IMR-90 (cell line): ENCODE measurements around the gene ELAVL1. TPM values are rescaled to one million over a fixed set of nuclear protein-coding genes. Genes with fewer than 3 reads are reported as not detected.

Experiments used
- ATAC-seq: fragments of 200-7000 bp; cut with Tn5 transposase; 2 replicates; pipeline ENCODE4 v1.9.1; 2020; ENCODE audit warnings: low read depth, mild to moderate bottlenecking, moderate library complexity
- BruUV-seq: library from RNA; stranded (reverse); fragments of 400-500 nt; replicated peaks from 2 replicates; lab custom pipeline; 2021; lab: Mats Ljungman, UMichigan
- CTCF ChIA-PET: fragments of 300-600 bp; formaldehyde crosslinking; extraction: SDS; loops from one replicate; lab custom pipeline; 2021; ENCODE audit warnings: antibody characterized with exemption; lab: Yijun Ruan, JAX
- POLR2A ChIA-PET: fragments of 300-600 bp; sonication (Branson Sonifier 250); formaldehyde crosslinking; loops from one replicate; lab custom pipeline; 2022; ENCODE audit warnings: antibody characterized with exemption; ENCODE audit not compliant: unreplicated experiment; lab: Charles Lee
- DNase-seq: peaks from one replicate; pipeline ENCODE4 v3.0.0; 2013
- H2AFZ ChIP-seq: replicated peaks from 2 replicates; pipeline ENCODE3; 2013; ENCODE audit warnings: low read length, mild to moderate bottlenecking; ENCODE audit not compliant: poor library complexity
- H2AK5ac ChIP-seq: 2 replicates; pipeline ENCODE4 v1.6.1; 2013; ENCODE audit warnings: low read depth, low read length, inconsistent platforms
- H2AK9ac ChIP-seq: replicated peaks from 2 replicates; pipeline ENCODE3; 2013; ENCODE audit warnings: mild to moderate bottlenecking, low read depth, low read length, moderate library complexity; ENCODE audit not compliant: poor library complexity
- H2BK120ac ChIP-seq: 2 replicates; pipeline ENCODE4 v1.6.1; 2013; ENCODE audit warnings: low read depth, low read length, inconsistent platforms
- H2BK15ac ChIP-seq: 3 replicates; pipeline ENCODE4 v1.6.1; 2013; ENCODE audit warnings: low read depth, low read length, inconsistent platforms
- H2BK20ac ChIP-seq: 2 replicates; pipeline ENCODE4 v1.6.1; 2013; ENCODE audit warnings: low read depth, mild to moderate bottlenecking, inconsistent platforms, low read length, moderate library complexity
- H2BK5ac ChIP-seq: 2 replicates; pipeline ENCODE4 v1.6.1; 2013; ENCODE audit warnings: mild to moderate bottlenecking, low read depth, low read length, inconsistent platforms; ENCODE audit not compliant: poor library complexity, severe bottlenecking
- H3K14ac ChIP-seq: replicated peaks from 2 replicates; pipeline ENCODE4 v1.6.1; 2013; ENCODE audit warnings: low read depth, low read length, inconsistent platforms
- H3K18ac ChIP-seq: 2 replicates; pipeline ENCODE4 v1.6.1; 2013; ENCODE audit warnings: low read depth, low read length, control low read depth
- H3K23ac ChIP-seq: 2 replicates; pipeline ENCODE4 v1.6.1; 2013; ENCODE audit warnings: low read depth, low read length, inconsistent platforms
- H3K27ac ChIP-seq: 2 replicates; pipeline ENCODE4 v1.5.1; 2013; ENCODE audit warnings: mild to moderate bottlenecking, control low read depth, low read length; ENCODE audit not compliant: insufficient read depth
- H3K27me3 ChIP-seq: 2 replicates; pipeline ENCODE4 v1.6.1; 2013; ENCODE audit warnings: low read length; ENCODE audit not compliant: control insufficient read depth, insufficient read depth
- H3K36me3 ChIP-seq: 2 replicates; pipeline ENCODE4 v1.6.1; 2013; ENCODE audit warnings: low read length, mixed read lengths; ENCODE audit not compliant: control insufficient read depth, insufficient read depth
- H3K4ac ChIP-seq: 2 replicates; pipeline ENCODE4 v1.6.1; 2013; ENCODE audit warnings: low read depth, low read length, inconsistent platforms
- H3K4me1 ChIP-seq: 2 replicates; pipeline ENCODE4 v1.6.1; 2013; ENCODE audit warnings: low read length, mixed read lengths; ENCODE audit not compliant: control insufficient read depth, insufficient read depth
- H3K4me2 ChIP-seq: 2 replicates; pipeline ENCODE4 v1.6.1; 2013; ENCODE audit warnings: low read depth, mild to moderate bottlenecking, control low read depth, low read length, moderate library complexity
- H3K4me3 ChIP-seq: 2 replicates; pipeline ENCODE4 v1.5.1; 2013; ENCODE audit warnings: low read depth, mild to moderate bottlenecking, control low read depth, low read length, moderate library complexity; ENCODE audit not compliant: insufficient read depth
- H3K56ac ChIP-seq: 2 replicates; pipeline ENCODE4 v1.6.1; 2013; ENCODE audit warnings: low read length, inconsistent platforms; ENCODE audit not compliant: insufficient read depth; ENCODE audit errors: extremely low read depth
- H3K79me1 ChIP-seq, 2 experiments: 2 replicates each; pipeline ENCODE4 v1.6.1; 2013; ENCODE audit warnings: low read length in 2 of 2, inconsistent platforms in 1 of 2, low read depth in 1 of 2
- H3K9ac ChIP-seq: 2 replicates; pipeline ENCODE4 v1.6.1; 2013; ENCODE audit warnings: low read depth, low read length, control low read depth
- H3K9me1 ChIP-seq: 2 replicates; pipeline ENCODE4 v1.6.1; 2013; ENCODE audit warnings: low read length, inconsistent platforms; ENCODE audit not compliant: insufficient read depth
- H3K9me3 ChIP-seq: 2 replicates; pipeline ENCODE4 v1.6.1; 2013; ENCODE audit warnings: low read length; ENCODE audit not compliant: control insufficient read depth, insufficient read depth
- H4K20me1 ChIP-seq: 2 replicates; pipeline ENCODE4 v1.6.1; 2013; ENCODE audit warnings: low read length, inconsistent platforms; ENCODE audit not compliant: insufficient read depth
- H4K5ac ChIP-seq: 2 replicates; pipeline ENCODE4 v1.6.1; 2013; ENCODE audit warnings: mild to moderate bottlenecking, low read depth, low read length, control low read depth
- H4K8ac ChIP-seq, 2 experiments: 2 replicates each; pipeline ENCODE4 v1.6.1; 2013; ENCODE audit warnings: low read depth in 2 of 2, low read length in 2 of 2, control low read depth in 1 of 2, inconsistent platforms in 1 of 2
- H4K91ac ChIP-seq: 2 replicates; pipeline ENCODE4 v1.6.1; 2013; ENCODE audit warnings: low read depth, low read length, inconsistent platforms; ENCODE audit not compliant: insufficient read depth
- FOS ChIP-seq: fragments of 150-350 bp; IDR thresholded peaks from 2 replicates; pipeline ENCODE4 v1.6.1; 2016; ENCODE audit warnings: low read depth, low read length
- MAFK ChIP-seq: IDR thresholded peaks from 2 replicates; pipeline ENCODE4 v1.6.1; 2012; ENCODE audit warnings: low read depth, low read length, improper control_type of control experiment
- RFX5 ChIP-seq: IDR thresholded peaks from 2 replicates; pipeline ENCODE4 v1.8.0; 2012; ENCODE audit warnings: low read depth, mild to moderate bottlenecking, low read length, moderate library complexity
- whole genome bisulfite sequencing, 2 experiments: methylation state at CpG; one replicate each; pipeline versions ENCODE4 v1.1.5 to v1.1.7; 2013; ENCODE audit warnings: missing lambda C conversion rate in 2 of 2; ENCODE audit not compliant: insufficient read length in 1 of 2; ENCODE audit errors: extremely low coverage in 2 of 2; 5-methylcytosine and 5-hydroxymethylcytosine counted together
- dilution Hi-C: fragments of 300-500 bp; cut with HindIII; formaldehyde crosslinking; loops from one replicate; pipeline ENCODE4 v1.14.3; 2018; ENCODE audit warnings: low sequenced_read_pairs; ENCODE audit not compliant: unreplicated experiment
- in situ Hi-C: fragments of 300-500 bp; cut with MboI; formaldehyde crosslinking; loops from 3 replicates; pipeline ENCODE4 v1.14.3; 2019; ENCODE audit warnings: low sequenced_read_pairs, inconsistent platforms, mixed read lengths
- intact Hi-C: fragments of 100-400 bp; cut with micrococcal nuclease; formaldehyde crosslinking; loops from 2 replicates; pipeline ENCODE4 v1.10.0; 2022
- polyA plus RNA-seq, 3 experiments: library from polyadenylated mRNA; depleted of rRNA; stranded (reverse); fragments of >200 nt; gene quantifications; 2 replicates each; pipeline ENCODE4 v1.2.3, GENCODE V29; 2012; ENCODE audit warnings: low replicate concordance in 1 of 3
- total RNA-seq: library from RNA; depleted of rRNA; stranded (reverse); fragments of >200 nt; gene quantifications from 2 replicates; pipeline ENCODE4 v1.2.3, GENCODE V29; 2012
- TF ChIP-seq, protein P1 (sequence below): conservative IDR thresholded peaks from 2 replicates; pipeline ENCODE4 v1.5.1; 2012; ENCODE audit warnings: mild to moderate bottlenecking, low read depth, low read length, improper control_type of control experiment

Gene ELAVL1
- total and polyA plus RNA-seq, 2 of the 4 experiments (the other 2 are of a cell fraction), result 55.6 to 59.0 TPM

DNA sequence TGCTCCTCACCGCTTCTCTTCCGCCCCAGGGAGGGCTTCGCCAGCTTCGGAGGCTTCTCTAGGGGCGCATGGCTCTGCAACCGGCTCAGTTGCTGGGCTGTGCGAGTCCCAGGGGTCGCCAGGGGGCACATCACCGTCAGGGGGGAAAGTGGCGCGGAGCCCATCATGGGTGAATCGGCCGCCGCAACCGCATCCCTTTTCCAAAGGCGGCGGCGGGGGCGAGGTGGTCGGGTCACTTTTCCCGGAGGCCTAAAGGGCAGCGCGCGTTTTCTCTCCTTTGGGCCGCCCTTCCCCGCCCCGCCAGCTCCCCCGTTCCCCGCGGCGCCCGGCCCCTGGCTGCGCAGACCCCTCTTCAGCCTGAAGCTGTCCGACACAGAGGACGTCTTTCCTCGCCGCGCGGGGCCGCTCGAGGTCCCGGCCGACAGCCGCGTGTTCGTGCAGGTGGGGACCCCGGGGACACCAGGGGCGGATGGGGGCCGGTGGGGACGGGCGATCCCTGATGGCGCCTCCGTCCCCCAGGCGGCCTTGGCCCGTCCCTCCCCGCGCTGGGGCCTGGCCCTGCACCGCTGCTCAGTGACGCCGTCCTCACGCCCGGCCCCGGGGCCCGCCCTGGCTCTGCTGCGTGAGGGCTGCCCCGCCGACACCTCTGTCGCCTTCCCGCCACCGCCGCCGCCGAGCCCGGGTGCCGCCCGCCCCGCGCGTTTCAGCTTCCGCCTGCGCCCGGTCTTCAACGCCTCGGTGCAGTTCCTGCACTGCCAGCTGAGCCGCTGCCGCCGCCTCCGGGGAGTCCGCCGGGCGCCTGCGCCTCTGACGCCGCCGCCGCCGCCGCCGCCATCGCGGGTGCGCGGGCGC, 89.1 kb downstream of the ELAVL1 start:
- CTCF ChIA-PET, result interaction anchor here (2.4 kb wide), 1 partner anchor 13 kb away, joined by 10 read pairs; no protein-coding TSS in a partner anchor
- POLR2A ChIA-PET, result no interaction called here
- DNase-seq, result no peak

More for the DNA sequence above, 89.1 kb downstream of the ELAVL1 start:
- Histone ChIP-seq H3K4ac (0 out of 2 replicates have a peak overlapping the region, but pooled peaks have one; percentile 29), H4K5ac (no peak overlapping the region), H4K8ac (peak overlapping the region in 1 of 2 experiments; percentile 3; a peak in 1 of 4 replicates), H2AFZ (peak overlapping the region; percentile 90), H3K4me1 (peaks cover 15% of the 10 kb centered on the region), H3K14ac (no peak overlapping the region), H3K9ac (peak overlapping the region; percentile 15; the same call in 1 of the 2 replicates), H2AK5ac (peak overlapping the region; percentile 9; the same call in 1 of the 2 replicates), H4K91ac (no peak overlapping the region), H3K18ac (no peak overlapping the region; the same call in 1 of the 2 replicates), H3K56ac (no peak overlapping the region), H2BK5ac (no peak overlapping the region), H3K9me3 (no peaks in the 10 kb centered on the region), H3K79me1 (peaks cover 0 to 12% of the 10 kb centered on the region in 2 experiments; a peak in 2 of 4 replicates), H2AK9ac (peak overlapping the region; percentile 89), H3K23ac (0 out of 2 replicates have a peak overlapping the region, but pooled peaks have one; percentile 15), H4K20me1 (peaks cover 5% of the 10 kb centered on the region), H2BK15ac (no peak overlapping the region), H2BK120ac (no peak overlapping the region), H3K9me1 (peaks cover 6% of the 10 kb centered on the region), H3K4me2 (peak overlapping the region; percentile 70), H3K27me3 (peaks cover 11% of the 10 kb centered on the region), H2BK20ac (no peak overlapping the region), H3K4me3 (peak overlapping the region; percentile 44), H3K36me3 (peaks cover 13% of the 10 kb centered on the region), H3K27ac (no peak overlapping the region; the same call in 1 of the 2 replicates)
- 5% methylated on average over 44 of the region's 104 CpGs; no CpG with 5 or more reads in 1 of the 2 experiments for WGBS, 2 experiments
- TF ChIP-seq RFX5, result no peak
- TF ChIP-seq, protein P1, sequence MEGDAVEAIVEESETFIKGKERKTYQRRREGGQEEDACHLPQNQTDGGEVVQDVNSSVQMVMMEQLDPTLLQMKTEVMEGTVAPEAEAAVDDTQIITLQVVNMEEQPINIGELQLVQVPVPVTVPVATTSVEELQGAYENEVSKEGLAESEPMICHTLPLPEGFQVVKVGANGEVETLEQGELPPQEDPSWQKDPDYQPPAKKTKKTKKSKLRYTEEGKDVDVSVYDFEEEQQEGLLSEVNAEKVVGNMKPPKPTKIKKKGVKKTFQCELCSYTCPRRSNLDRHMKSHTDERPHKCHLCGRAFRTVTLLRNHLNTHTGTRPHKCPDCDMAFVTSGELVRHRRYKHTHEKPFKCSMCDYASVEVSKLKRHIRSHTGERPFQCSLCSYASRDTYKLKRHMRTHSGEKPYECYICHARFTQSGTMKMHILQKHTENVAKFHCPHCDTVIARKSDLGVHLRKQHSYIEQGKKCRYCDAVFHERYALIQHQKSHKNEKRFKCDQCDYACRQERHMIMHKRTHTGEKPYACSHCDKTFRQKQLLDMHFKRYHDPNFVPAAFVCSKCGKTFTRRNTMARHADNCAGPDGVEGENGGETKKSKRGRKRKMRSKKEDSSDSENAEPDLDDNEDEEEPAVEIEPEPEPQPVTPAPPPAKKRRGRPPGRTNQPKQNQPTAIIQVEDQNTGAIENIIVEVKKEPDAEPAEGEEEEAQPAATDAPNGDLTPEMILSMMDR, result no peak
- no peak for TF ChIP-seq MAFK
- TF ChIP-seq FOS, result no peak
- no TSS peak for BruUV-seq
- no peak for ATAC-seq
- in situ Hi-C loops, result no loop called here
- intact Hi-C loops, result no loop called here
- dilution Hi-C loops, result no loop called here
